Measurements from ENCODE around the gene TARS3.

Gene TARS3

DNA sequence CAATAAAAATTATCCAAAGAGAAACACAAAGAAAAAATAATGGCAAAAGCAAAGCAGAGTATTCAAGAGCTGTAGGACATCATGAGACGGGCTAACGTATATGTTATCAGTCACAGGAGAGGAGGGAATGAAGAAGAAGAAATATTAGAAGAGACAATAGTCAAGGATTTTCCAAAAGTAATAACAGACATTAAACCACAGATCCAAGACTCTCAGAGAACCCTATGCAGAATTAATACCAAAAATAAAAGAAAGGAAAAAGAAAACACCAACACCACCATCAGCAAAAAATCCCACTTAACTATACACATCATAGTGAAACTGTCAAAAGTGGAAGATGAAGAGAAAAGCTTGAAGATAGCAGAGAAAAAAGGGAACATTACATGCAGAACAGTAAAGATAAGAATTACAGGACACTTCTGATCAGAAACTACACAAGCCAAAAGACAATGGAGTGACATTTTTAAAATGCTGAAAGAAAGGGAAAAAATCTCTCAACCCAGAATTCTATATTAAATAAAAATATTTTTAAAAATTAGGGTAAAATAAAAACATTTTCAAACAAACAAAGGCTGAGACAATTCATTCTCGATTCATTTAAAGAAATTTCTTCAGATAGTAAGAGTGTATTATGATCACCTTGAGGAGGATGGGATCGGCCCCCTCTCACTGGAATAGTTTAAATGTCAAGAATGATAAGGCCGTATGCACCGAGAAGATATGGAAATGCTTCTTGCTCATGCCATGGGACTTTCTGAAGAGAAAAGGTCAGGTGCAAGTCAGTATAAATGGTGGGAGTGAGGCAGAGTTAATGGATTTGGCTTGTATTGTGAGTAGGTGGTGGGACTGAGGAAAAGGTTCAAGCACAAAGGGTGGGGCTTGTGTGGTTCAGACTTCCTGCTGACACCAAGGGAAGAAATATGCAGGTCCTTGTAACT lies 100.6 kb downstream of the TARS3 start:
- H2BK12ac ChIP-seq (ENCODE audit: low read length) = no peak overlapping the region
- H3K9ac ChIP-seq (ENCODE audit: low read depth, low read length, poor library complexity) = no peak overlapping the region
- H4K91ac ChIP-seq (ENCODE audit: low read depth, low read length, poor library complexity) = no peak overlapping the region
- H3K27me3 ChIP-seq (ENCODE audit: control insufficient read depth in 3 of 3, insufficient read depth in 3 of 3, low read depth in 1 of 3, low read length in 3 of 3) = no peaks in the 10 kb centered on the region
- no CpG with 5 or more reads among the region's 6 CpGs for WGBS, 2 donors (ENCODE audit: extremely low coverage in 2 of 2, insufficient read length in 2 of 2, insufficient replicate concordance in 1 of 2)
- H3K4me1 ChIP-seq (ENCODE audit: control insufficient read depth in 2 of 2, insufficient read depth in 1 of 2, low read depth in 1 of 2, low read length in 2 of 2) = peaks cover 0 to 2% of the 10 kb centered on the region in 2 donors
- no peak overlapping the region for H2BK15ac ChIP-seq (ENCODE audit: low read length)
- H3K4me3 ChIP-seq (ENCODE audit: low read length in 2 of 2) = no peak overlapping the region
- no peak overlapping the region for H2AFZ ChIP-seq (ENCODE audit: low read length)
- no peak overlapping the region for H2BK5ac ChIP-seq (ENCODE audit: low read length)
- H2AK5ac ChIP-seq (ENCODE audit: low read depth, low read length) = no peak overlapping the region
- H2BK120ac ChIP-seq (ENCODE audit: low read depth, low read length) = no peak overlapping the region
- H3K23ac ChIP-seq (ENCODE audit: low read depth, low read length, poor library complexity) = no peak overlapping the region
- H3K9me3 ChIP-seq (replicated peaks in 1 of 2; ENCODE audit: control insufficient read depth in 2 of 2, insufficient read depth in 1 of 2, low read depth in 1 of 2, low read length in 2 of 2) = peaks cover 5 to 20% of the 10 kb centered on the region in 2 donors
- no peak overlapping the region for H3K18ac ChIP-seq (ENCODE audit: low read length)
- no peak overlapping the region for H4K8ac ChIP-seq (ENCODE audit: low read depth, low read length)
- H3K4ac ChIP-seq (ENCODE audit: low read length) = no peak overlapping the region
- no peak for DNase-seq (ENCODE audit: low spot score)
- H3K36me3 ChIP-seq (replicated peaks in 1 of 2; ENCODE audit: control insufficient read depth in 2 of 2, insufficient read depth in 2 of 2, low read length in 2 of 2) = peaks cover 0 to 2% of the 10 kb centered on the region in 2 donors
- H3K4me2 ChIP-seq (ENCODE audit: insufficient read depth, low read length, poor library complexity, severe bottlenecking) = no peak overlapping the region
- H3K14ac ChIP-seq (ENCODE audit: low read length) = no peak overlapping the region
- H3K79me1 ChIP-seq (ENCODE audit: low read depth, low read length) = no peaks in the 10 kb centered on the region
- no peak overlapping the region for H3K27ac ChIP-seq (replicated peaks; ENCODE audit: low read length)

DNA sequence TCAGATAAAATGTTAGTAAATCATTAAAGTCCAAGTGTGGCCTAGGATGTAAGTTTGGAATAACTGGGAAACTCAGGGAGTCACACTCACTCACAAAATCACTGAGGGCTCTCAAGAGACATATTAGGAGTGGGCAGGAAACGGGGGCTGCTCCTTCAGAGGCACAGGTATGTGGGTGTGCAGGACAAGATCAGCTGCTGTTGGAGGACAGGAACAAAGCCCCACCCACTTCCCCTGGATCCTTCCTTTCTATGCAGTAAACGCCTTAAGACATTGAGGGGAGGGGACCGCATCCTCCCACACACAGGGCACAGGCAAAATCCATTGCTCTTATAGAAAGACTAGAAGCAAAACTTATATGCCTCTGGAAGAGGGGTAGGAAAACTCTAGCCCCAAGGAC lies 102.3 kb downstream of the TARS3 start:
- no peak overlapping the region for H2BK5ac ChIP-seq (ENCODE audit: low read length)
- H3K79me1 ChIP-seq (ENCODE audit: low read depth, low read length) = no peaks in the 10 kb centered on the region
- no peak overlapping the region for H3K27ac ChIP-seq (replicated peaks; ENCODE audit: low read length)
- H3K4me1 ChIP-seq (ENCODE audit: control insufficient read depth in 2 of 2, insufficient read depth in 1 of 2, low read depth in 1 of 2, low read length in 2 of 2) = peaks cover 0 to 2% of the 10 kb centered on the region in 2 donors
- no peak overlapping the region for H3K4ac ChIP-seq (ENCODE audit: low read length)
- no peak overlapping the region for H3K23ac ChIP-seq (ENCODE audit: low read depth, low read length, poor library complexity)
- H2AFZ ChIP-seq (ENCODE audit: low read length) = no peak overlapping the region
- no peak overlapping the region for H2AK5ac ChIP-seq (ENCODE audit: low read depth, low read length)
- no CpG with 5 or more reads among the region's 3 CpGs for WGBS, 2 donors (ENCODE audit: extremely low coverage in 2 of 2, insufficient read length in 2 of 2, insufficient replicate concordance in 1 of 2)
- peaks cover 5 to 20% of the 10 kb centered on the region in 2 donors for H3K9me3 ChIP-seq (replicated peaks in 1 of 2; ENCODE audit: control insufficient read depth in 2 of 2, insufficient read depth in 1 of 2, low read depth in 1 of 2, low read length in 2 of 2)
- no peak for DNase-seq (ENCODE audit: low spot score)
- no peak overlapping the region for H2BK12ac ChIP-seq (ENCODE audit: low read length)
- no peak overlapping the region for H2BK120ac ChIP-seq (ENCODE audit: low read depth, low read length)
- H3K18ac ChIP-seq (ENCODE audit: low read length) = no peak overlapping the region
- no peaks in the 10 kb centered on the region for H3K27me3 ChIP-seq (ENCODE audit: control insufficient read depth in 3 of 3, insufficient read depth in 3 of 3, low read depth in 1 of 3, low read length in 3 of 3)
- H3K4me3 ChIP-seq (ENCODE audit: low read length in 2 of 2) = no peak overlapping the region
- no peak overlapping the region for H4K91ac ChIP-seq (ENCODE audit: low read depth, low read length, poor library complexity)
- H3K9ac ChIP-seq (ENCODE audit: low read depth, low read length, poor library complexity) = no peak overlapping the region
- no peak overlapping the region for H3K14ac ChIP-seq (ENCODE audit: low read length)
- H2BK15ac ChIP-seq (ENCODE audit: low read length) = no peak overlapping the region
- no peak overlapping the region for H3K4me2 ChIP-seq (ENCODE audit: insufficient read depth, low read length, poor library complexity, severe bottlenecking)
- H3K36me3 ChIP-seq (replicated peaks in 1 of 2; ENCODE audit: control insufficient read depth in 2 of 2, insufficient read depth in 2 of 2, low read length in 2 of 2) = peaks cover 0 to 2% of the 10 kb centered on the region in 2 donors
- no peak overlapping the region for H4K8ac ChIP-seq (ENCODE audit: low read depth, low read length)

DNA sequence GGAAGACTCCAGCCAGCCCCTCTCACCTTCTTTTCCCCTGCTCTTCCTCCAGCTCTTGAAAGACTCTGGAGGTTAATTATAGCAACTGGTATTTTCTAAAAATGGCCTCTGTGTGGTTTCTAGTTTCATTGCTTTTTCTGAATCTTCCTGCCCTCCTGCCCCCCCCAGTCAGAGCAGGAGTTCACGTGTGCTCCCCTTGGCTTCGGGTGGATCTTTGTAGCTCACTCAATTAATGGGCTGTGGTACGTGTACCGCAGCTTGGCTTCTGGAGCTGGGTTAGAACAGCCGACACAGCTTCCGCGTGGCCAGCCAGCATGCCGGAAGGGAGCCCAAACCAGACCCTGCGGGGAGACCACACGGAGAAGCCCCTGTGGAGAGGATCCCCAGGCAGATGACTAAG lies 103.6 kb downstream of the TARS3 start:
- no peak overlapping the region for H3K18ac ChIP-seq (ENCODE audit: low read length)
- H3K36me3 ChIP-seq (replicated peaks in 1 of 2; ENCODE audit: control insufficient read depth in 2 of 2, insufficient read depth in 2 of 2, low read length in 2 of 2) = peaks cover 0 to 2% of the 10 kb centered on the region in 2 donors
- H3K27me3 ChIP-seq (ENCODE audit: control insufficient read depth in 3 of 3, insufficient read depth in 3 of 3, low read depth in 1 of 3, low read length in 3 of 3) = no peaks in the 10 kb centered on the region
- H3K27ac ChIP-seq (replicated peaks; ENCODE audit: low read length) = no peak overlapping the region
- H2AFZ ChIP-seq (ENCODE audit: low read length) = no peak overlapping the region
- H2BK5ac ChIP-seq (ENCODE audit: low read length) = no peak overlapping the region
- H2BK15ac ChIP-seq (ENCODE audit: low read length) = no peak overlapping the region
- H3K14ac ChIP-seq (ENCODE audit: low read length) = no peak overlapping the region
- no peak overlapping the region for H3K23ac ChIP-seq (ENCODE audit: low read depth, low read length, poor library complexity)
- no peak overlapping the region for H3K9ac ChIP-seq (ENCODE audit: low read depth, low read length, poor library complexity)
- no peak overlapping the region for H4K8ac ChIP-seq (ENCODE audit: low read depth, low read length)
- H3K4me3 ChIP-seq (ENCODE audit: low read length in 2 of 2) = no peak overlapping the region
- no CpG with 5 or more reads among the region's 10 CpGs for WGBS, 2 donors (ENCODE audit: extremely low coverage in 2 of 2, insufficient read length in 2 of 2, insufficient replicate concordance in 1 of 2)
- H2AK5ac ChIP-seq (ENCODE audit: low read depth, low read length) = no peak overlapping the region
- H4K91ac ChIP-seq (ENCODE audit: low read depth, low read length, poor library complexity) = no peak overlapping the region
- H3K4me1 ChIP-seq (ENCODE audit: control insufficient read depth in 2 of 2, insufficient read depth in 1 of 2, low read depth in 1 of 2, low read length in 2 of 2) = peaks cover 10 to 11% of the 10 kb centered on the region in 2 donors
- no peaks in the 10 kb centered on the region for H3K79me1 ChIP-seq (ENCODE audit: low read depth, low read length)
- H2BK12ac ChIP-seq (ENCODE audit: low read length) = no peak overlapping the region
- no peak overlapping the region for H3K4me2 ChIP-seq (ENCODE audit: insufficient read depth, low read length, poor library complexity, severe bottlenecking)
- H3K9me3 ChIP-seq (replicated peaks in 1 of 2; ENCODE audit: control insufficient read depth in 2 of 2, insufficient read depth in 1 of 2, low read depth in 1 of 2, low read length in 2 of 2) = peaks cover 4 to 20% of the 10 kb centered on the region in 2 donors
- H2BK120ac ChIP-seq (ENCODE audit: low read depth, low read length) = no peak overlapping the region
- no peak for DNase-seq (ENCODE audit: low spot score)
- no peak overlapping the region for H3K4ac ChIP-seq (ENCODE audit: low read length)

DNA sequence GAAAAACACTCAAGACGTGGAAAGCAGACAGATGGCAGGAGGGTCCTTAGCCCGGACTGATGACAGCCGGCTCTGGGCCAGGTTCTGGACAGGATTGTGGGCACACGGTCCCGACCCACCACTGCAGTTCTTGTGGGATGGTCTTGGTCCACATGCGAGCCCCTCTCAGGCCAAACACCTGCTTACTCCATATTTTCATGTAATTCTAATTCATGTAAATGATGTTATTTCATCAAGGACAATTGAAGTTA lies 104.7 kb downstream of the TARS3 start:
- Histone ChIP-seq H3K23ac (ENCODE audit: low read depth, low read length, poor library complexity) (peak overlapping the region; percentile 46), H3K9ac (ENCODE audit: low read depth, low read length, poor library complexity) (no peak overlapping the region), H3K27ac (replicated peaks; ENCODE audit: low read length) (no peak overlapping the region), H3K27me3 (ENCODE audit: control insufficient read depth in 3 of 3, insufficient read depth in 3 of 3, low read depth in 1 of 3, low read length in 3 of 3) (no peaks in the 10 kb centered on the region), H3K79me1 (ENCODE audit: low read depth, low read length) (no peaks in the 10 kb centered on the region), H2AFZ (ENCODE audit: low read length) (no peak overlapping the region), H2BK5ac (ENCODE audit: low read length) (no peak overlapping the region), H3K9me3 (replicated peaks in 1 of 2; ENCODE audit: control insufficient read depth in 2 of 2, insufficient read depth in 1 of 2, low read depth in 1 of 2, low read length in 2 of 2) (peaks cover 2 to 15% of the 10 kb centered on the region in 2 donors), H3K4me1 (ENCODE audit: control insufficient read depth in 2 of 2, insufficient read depth in 1 of 2, low read depth in 1 of 2, low read length in 2 of 2) (peaks cover 10 to 19% of the 10 kb centered on the region in 2 donors), H2BK120ac (ENCODE audit: low read depth, low read length) (no peak overlapping the region), H2BK15ac (ENCODE audit: low read length) (no peak overlapping the region), H4K91ac (ENCODE audit: low read depth, low read length, poor library complexity) (no peak overlapping the region), H2AK5ac (ENCODE audit: low read depth, low read length) (no peak overlapping the region), H3K4ac (ENCODE audit: low read length) (no peak overlapping the region), H3K4me3 (ENCODE audit: low read length in 2 of 2) (no peak overlapping the region), H3K18ac (ENCODE audit: low read length) (peak overlapping the region; percentile 65), H3K36me3 (replicated peaks in 1 of 2; ENCODE audit: control insufficient read depth in 2 of 2, insufficient read depth in 2 of 2, low read length in 2 of 2) (peaks cover 0 to 2% of the 10 kb centered on the region in 2 donors), H3K14ac (ENCODE audit: low read length) (no peak overlapping the region), H4K8ac (ENCODE audit: low read depth, low read length) (no peak overlapping the region), H2BK12ac (ENCODE audit: low read length) (peak overlapping the region; percentile 79), H3K4me2 (ENCODE audit: insufficient read depth, low read length, poor library complexity, severe bottlenecking) (no peak overlapping the region)
- no peak for DNase-seq (ENCODE audit: low spot score)
- WGBS, 2 donors (ENCODE audit: extremely low coverage in 2 of 2, insufficient read length in 2 of 2, insufficient replicate concordance in 1 of 2) = no CpG with 5 or more reads among the region's 6 CpGs
